Sigmoid colon (tissue), 7 donors: ENCODE data around the gene SLC4A11. TPM values are rescaled to one million over a fixed set of nuclear protein-coding genes. Genes with fewer than 3 reads are reported as not detected.

ENCODE experiments used
- DNase-seq: peaks from one replicate; pipeline ENCODE4 v3.0.0-alpha.2; 2019
- H3K27ac ChIP-seq, 4 donors: fragments of 200-600 bp; sonication (generic); one replicate each; pipeline ENCODE4 v1.5.1; 2016 to 2019; ENCODE audit warnings: mild to moderate bottlenecking in 1 of 4
- H3K27me3 ChIP-seq, 3 donors: fragments of 200-600 bp; sonication (generic); one replicate each; pipeline ENCODE4 v1.5.1; 2019; ENCODE audit warnings: mild to moderate bottlenecking in 1 of 3
- H3K36me3 ChIP-seq, 4 donors: fragments of 200-600 bp; sonication (generic); one replicate each; pipeline ENCODE4 v1.5.1; 2016 to 2019
- H3K4me1 ChIP-seq, 4 donors: fragments of 200-600 bp; sonication (generic); one replicate each; pipeline ENCODE4 v1.5.1; 2017 to 2019
- H3K4me3 ChIP-seq, 4 donors: fragments of 200-600 bp; sonication (generic); one replicate each; pipeline ENCODE4 v1.5.1; 2017 to 2019; ENCODE audit warnings: mild to moderate bottlenecking in 2 of 4, moderate library complexity in 1 of 4
- H3K9me3 ChIP-seq, 4 donors: fragments of 200-600 bp in 3 of 4; sonication (generic) in 3 of 4; one replicate each; pipeline versions ENCODE4 v1.5.1 to v1.6.1; 2013 to 2019
- CTCF ChIP-seq, 4 experiments: fragments of 450-650 bp in 3 of 4; fragments of 200-600 bp in 1 of 4; IDR thresholded peaks; one replicate each; pipeline ENCODE4 v1.5.1; 2016 to 2019; ENCODE audit warnings: antibody characterized with exemption in 4 of 4, mild to moderate bottlenecking in 3 of 4, moderate library complexity in 2 of 4
- EP300 ChIP-seq, 4 donors: sonication (generic); formaldehyde crosslinking; IDR thresholded peaks; one replicate each; pipeline ENCODE4 v1.6.1; 2017; ENCODE audit warnings: antibody characterized with exemption in 4 of 4
- POLR2A ChIP-seq, 2 donors: fragments of 450-650 bp; IDR thresholded peaks; one replicate each; pipeline ENCODE4 v1.6.1; 2016; ENCODE audit warnings: antibody characterized with exemption in 2 of 2, mild to moderate bottlenecking in 2 of 2, moderate library complexity in 2 of 2
- POLR2AphosphoS5 ChIP-seq, 4 donors: sonication (generic); formaldehyde crosslinking; IDR thresholded peaks; one replicate each; pipeline ENCODE4 v1.6.1; 2017; ENCODE audit warnings: antibody characterized with exemption in 4 of 4
- WGBS, 2 donors: extraction: QIAGEN DNeasy Blood & Tissue Kit; methylation state at CpG; one replicate each; pipeline ENCODE4 v1.1.7; 2013; 5-methylcytosine and 5-hydroxymethylcytosine counted together
- intact Hi-C: fragments of 100-400 bp; cut with DNase I; formaldehyde crosslinking; loops from one replicate; pipeline ENCODE4 v1.15.1; 2023
- polyA plus RNA-seq, 3 donors: library from polyadenylated mRNA; stranded (reverse); fragments of 200-250 nt; gene quantifications; one replicate each; pipeline ENCODE4 v1.2.3, GENCODE V29; 2013
- total RNA-seq, 4 donors: library from RNA; depleted of rRNA; stranded (reverse); fragments of >200 nt; gene quantifications; one replicate each; pipeline ENCODE4 v1.1.0, GENCODE V29; 2016
- donor health status: healthy with polysubstance abuse.
- donor health status: Bipolar disorder and iron deficiency.
- donor health status: healthy.

Gene SLC4A11
- total and polyA plus RNA-seq, 7 donors, result 0.36 to 2.1 TPM; not detected in 5

- Histone ChIP-seq H3K36me3 (peaks cover 27 to 94% (median 51%) of the 10 kb centered on the region in 4 donors), H3K9me3 (no peaks in the 10 kb centered on the region), H3K27me3 (no peaks in the 10 kb centered on the region), H3K4me3 (no peak overlapping the region), H3K27ac (no peak overlapping the region), H3K4me1 (no peaks in the 10 kb centered on the region)
- TF ChIP-seq POLR2A (IDR thresholded peaks at IDR 0.05) (no peak), EP300 (IDR thresholded peaks at IDR 0.05) (no peak), POLR2AphosphoS5 (IDR thresholded peaks at IDR 0.05) (no peak), CTCF (IDR thresholded peaks at IDR 0.05) (no peak)
- no peak for DNase-seq
- intact Hi-C loops, result no loop called here
- 89 to 91% methylated on average over 5 of the region's 5 CpGs for WGBS, 2 donors
Observed at GRCh38 chr20:3258429-3258828, 19.4 kb upstream of the SLC4A11 start.

GRCh38 chr20:3255728-3256127 lies 16.7 kb upstream of the SLC4A11 start:
- intact Hi-C loops, result no loop called here
- no peaks in the 10 kb centered on the region for H3K27me3 ChIP-seq
- no peak overlapping the region for H3K27ac ChIP-seq
- no peaks in the 10 kb centered on the region for H3K9me3 ChIP-seq
- no peak for TF ChIP-seq EP300 (IDR thresholded peaks at IDR 0.05)
- TF ChIP-seq POLR2AphosphoS5 (IDR thresholded peaks at IDR 0.05), result no peak
- no peak for TF ChIP-seq POLR2A (IDR thresholded peaks at IDR 0.05)
- TF ChIP-seq CTCF (IDR thresholded peaks at IDR 0.05), result no peak
- 95 to 96% methylated on average over 5 of the region's 5 CpGs for WGBS, 2 donors
- no peaks in the 10 kb centered on the region for H3K4me1 ChIP-seq
- H3K36me3 ChIP-seq, result peaks cover 22 to 92% (median 57%) of the 10 kb centered on the region in 4 donors
- H3K4me3 ChIP-seq, result no peak overlapping the region
- DNase-seq, result no peak

- peaks cover 0 to 16% (median 12%) of the 10 kb centered on the region in 4 donors for H3K4me1 ChIP-seq
- no peak for DNase-seq
- no peak for TF ChIP-seq CTCF (IDR thresholded peaks at IDR 0.05)
- no peak for TF ChIP-seq EP300 (IDR thresholded peaks at IDR 0.05)
- TF ChIP-seq POLR2A (IDR thresholded peaks at IDR 0.05), result no peak
- TF ChIP-seq POLR2AphosphoS5 (IDR thresholded peaks at IDR 0.05), result no peak
- H3K9me3 ChIP-seq, result no peaks in the 10 kb centered on the region
- no peak overlapping the region for H3K4me3 ChIP-seq
- H3K27me3 ChIP-seq, result peaks cover 0 to 17% (median 0%) of the 10 kb centered on the region in 3 donors
- H3K27ac ChIP-seq, result no peak overlapping the region
- H3K36me3 ChIP-seq, result peaks cover 17 to 66% (median 41%) of the 10 kb centered on the region in 4 donors
- 81% methylated on average over 8 of the region's 8 CpGs for WGBS, 2 donors
- intact Hi-C loops, result no loop called here
Observed at GRCh38 chr20:3251806-3252205, 12.8 kb upstream of the SLC4A11 start.

- H3K36me3 ChIP-seq, result peaks cover 8 to 49% (median 27%) of the 10 kb centered on the region in 4 donors
- no peak overlapping the region for H3K4me3 ChIP-seq
- H3K9me3 ChIP-seq, result no peaks in the 10 kb centered on the region
- no peak for DNase-seq
- peaks cover 0 to 19% (median 0%) of the 10 kb centered on the region in 3 donors for H3K27me3 ChIP-seq
- H3K27ac ChIP-seq, result no peak overlapping the region
- peaks cover 0 to 16% (median 12%) of the 10 kb centered on the region in 4 donors for H3K4me1 ChIP-seq
- intact Hi-C loops, result no loop called here
- TF ChIP-seq EP300 (IDR thresholded peaks at IDR 0.05) (no peak), CTCF (IDR thresholded peaks at IDR 0.05) (no peak), POLR2AphosphoS5 (IDR thresholded peaks at IDR 0.05) (no peak), POLR2A (IDR thresholded peaks at IDR 0.05) (no peak)
- WGBS, 2 donors, result 43 to 73% methylated on average over 10 of the region's 10 CpGs
Observed at GRCh38 chr20:3250091-3250504, 11.1 kb upstream of the SLC4A11 start.

GRCh38 chr20:3248993-3249347 lies 10.0 kb upstream of the SLC4A11 start:
- Histone ChIP-seq H3K9me3 (no peaks in the 10 kb centered on the region), H3K27ac (no peak overlapping the region), H3K4me1 (peaks cover 0 to 16% (median 12%) of the 10 kb centered on the region in 4 donors), H3K4me3 (peak overlapping the region in 1 of 4 donors; percentile 7), H3K27me3 (peaks cover 0 to 30% (median 7%) of the 10 kb centered on the region in 3 donors), H3K36me3 (peaks cover 0 to 38% (median 20%) of the 10 kb centered on the region in 4 donors)
- TF ChIP-seq CTCF (IDR thresholded peaks at IDR 0.05) (no peak), EP300 (IDR thresholded peaks at IDR 0.05) (no peak), POLR2A (IDR thresholded peaks at IDR 0.05) (no peak), POLR2AphosphoS5 (IDR thresholded peaks at IDR 0.05) (no peak)
- intact Hi-C loops, result no loop called here
- DNase-seq, result no peak
- WGBS, 2 donors, result 4 to 12% methylated on average over 18 of the region's 18 CpGs
